Cerebellar cortex (tissue), 1 donor: ENCODE data around the gene TUBB4B.
A peak's percentile ranks its signal among the peaks of the same experiment; 100 is the strongest.

Experiments used
- DNase-seq: peaks from one replicate; pipeline ENCODE4 v3.0.0-alpha.2; 2015; ENCODE audit warnings: low spot score

Gene TUBB4B

DNA sequence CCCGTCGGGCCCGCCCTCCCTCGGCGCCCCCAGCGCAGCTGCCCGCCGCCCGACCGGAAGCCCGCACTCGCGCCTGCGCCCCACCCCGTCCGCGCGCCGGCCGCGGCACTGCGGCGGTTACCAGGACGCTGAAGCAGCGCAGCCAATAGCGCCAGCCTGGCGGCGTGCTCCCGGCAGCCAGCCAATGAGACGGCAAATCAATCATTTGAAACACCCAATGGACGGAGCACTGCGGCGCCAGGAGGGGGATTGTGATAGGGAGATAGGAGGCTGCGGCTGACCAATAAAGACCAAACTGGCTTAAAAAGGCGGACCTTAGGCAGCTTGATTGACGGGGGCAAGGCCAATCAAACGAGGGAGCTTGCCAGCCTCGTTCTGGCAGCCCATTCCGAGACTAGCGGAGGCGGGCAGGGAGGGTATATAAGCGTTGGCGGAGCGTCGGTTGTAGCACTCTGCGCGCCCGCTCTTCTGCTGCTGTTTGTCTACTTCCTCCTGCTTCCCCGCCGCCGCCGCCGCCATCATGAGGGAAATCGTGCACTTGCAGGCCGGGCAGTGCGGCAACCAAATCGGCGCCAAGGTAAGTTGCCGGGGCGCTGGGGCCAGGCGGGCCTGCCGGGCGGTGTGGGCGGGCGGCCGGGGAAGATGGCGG, at the start of gene TUBB4B:
Gene TUBB4B (plus strand): TSS at position 447 of the 649 bp plus-strand sequence. CDS start 74 bp downstream, at position 521.
- DNase-seq, result peak; percentile 100

GRCh38 chr9:137191691-137192447, 49.2 kb upstream of the TUBB4B start:
- DNase-seq, result peak; percentile 33

GRCh38 chr9:137192448-137192780, 48.7 kb upstream of the TUBB4B start:
- no peak for DNase-seq

DNA sequence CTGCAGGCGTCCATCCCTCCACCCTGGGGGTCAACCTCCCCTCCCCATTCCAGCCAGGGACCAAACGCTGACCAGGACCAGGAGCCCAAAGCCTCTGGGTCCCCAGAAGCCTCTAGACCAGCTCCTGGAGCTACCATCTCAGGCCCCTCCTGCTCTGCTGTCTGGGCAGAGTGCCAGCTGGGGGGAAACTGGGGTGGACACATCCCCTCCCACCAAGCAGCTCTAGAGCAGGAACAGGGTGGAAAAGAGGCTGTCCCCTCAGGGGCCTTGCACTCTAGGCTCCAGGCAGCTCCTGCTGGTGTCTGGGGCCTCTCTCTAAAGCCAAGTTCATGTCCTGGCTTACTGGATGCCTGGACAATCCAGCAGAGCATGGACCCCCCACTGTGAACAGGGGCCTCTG, 48.2 kb upstream of the TUBB4B start:
- no peak for DNase-seq

DNA sequence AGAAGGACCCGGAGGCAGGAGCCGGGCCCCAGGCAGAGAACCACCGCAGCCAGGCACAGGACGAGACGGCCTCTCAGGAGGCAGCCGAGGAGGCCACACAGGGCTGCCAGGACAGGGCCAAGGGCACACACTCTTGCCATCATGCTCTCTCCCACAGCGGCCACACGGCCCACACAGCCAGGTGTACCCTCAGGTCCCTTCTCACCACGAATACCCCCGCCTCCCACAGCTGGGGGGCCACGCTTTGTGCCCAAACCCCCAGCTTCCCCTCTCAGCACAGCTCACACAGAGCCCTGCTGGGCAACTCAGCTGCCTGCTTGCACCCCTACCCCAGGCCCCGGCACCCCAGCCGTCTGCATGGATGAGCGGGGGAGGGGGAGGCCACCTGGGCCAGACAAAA, 47.3 kb upstream of the TUBB4B start:
- DNase-seq, result no peak

- no peak for DNase-seq
Measured at GRCh38 chr9:137194388-137194787, 46.7 kb upstream of the TUBB4B start.

- DNase-seq, result no peak
Measured at GRCh38 chr9:137194909-137195308, 46.2 kb upstream of the TUBB4B start.

DNA sequence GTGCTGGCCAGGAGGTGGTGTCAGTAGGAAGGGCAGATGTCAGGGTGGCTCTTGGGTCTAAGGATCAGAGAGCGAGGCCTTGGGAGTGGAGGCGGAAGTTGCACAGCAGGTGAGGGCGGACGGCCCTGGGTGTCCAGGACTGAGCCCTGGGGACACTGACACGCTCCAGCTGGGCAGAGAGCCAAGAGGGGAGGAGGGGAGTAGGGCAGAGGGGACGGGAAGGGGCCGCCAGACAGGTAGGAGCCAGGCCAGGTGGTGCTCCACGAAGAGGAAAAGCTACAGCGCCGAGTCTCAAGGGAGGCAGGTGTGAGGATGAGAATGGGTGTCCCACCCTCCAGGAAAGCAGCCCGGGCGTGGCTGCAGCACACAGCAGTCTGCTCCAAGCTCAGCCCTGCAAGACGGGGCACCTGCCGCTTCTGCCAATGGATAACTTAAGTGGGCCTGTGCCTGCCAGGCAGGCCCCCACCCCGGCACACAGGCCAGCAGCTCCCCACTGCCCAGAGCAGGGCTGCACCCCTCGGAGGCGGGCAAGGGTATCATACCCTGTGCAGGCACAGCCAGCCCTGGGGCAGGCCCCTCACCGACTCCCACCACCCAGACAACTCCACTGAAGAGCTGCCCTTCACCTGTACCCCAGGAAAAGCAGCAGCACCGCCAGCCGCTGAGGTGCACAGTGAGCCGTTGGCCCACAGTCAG, 45.4 kb upstream of the TUBB4B start:
- no peak for DNase-seq

GRCh38 chr9:137198051-137198901, 42.8 kb upstream of the TUBB4B start:
- peak; percentile 53 for DNase-seq

DNA sequence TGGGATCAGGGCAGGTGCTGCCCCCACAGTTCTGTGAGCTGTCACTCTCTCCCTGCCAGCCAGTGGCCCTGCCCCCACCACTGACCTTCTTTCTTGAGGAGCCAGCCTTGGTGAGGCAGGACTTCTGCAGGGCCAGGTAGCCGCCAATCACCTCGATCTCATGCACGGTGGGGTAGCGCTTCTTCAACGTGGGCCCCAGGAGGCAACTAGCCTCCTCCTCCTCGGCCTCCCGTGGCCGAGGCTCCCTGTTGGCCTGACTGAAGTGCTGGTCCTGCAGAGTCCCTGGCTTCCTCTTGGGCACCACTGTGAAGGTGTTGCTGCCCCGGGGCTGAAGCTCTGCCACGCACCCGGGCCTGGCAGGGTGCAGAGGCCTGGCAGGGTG, 42.2 kb upstream of the TUBB4B start:
- DNase-seq, result peak; percentile 82

DNA sequence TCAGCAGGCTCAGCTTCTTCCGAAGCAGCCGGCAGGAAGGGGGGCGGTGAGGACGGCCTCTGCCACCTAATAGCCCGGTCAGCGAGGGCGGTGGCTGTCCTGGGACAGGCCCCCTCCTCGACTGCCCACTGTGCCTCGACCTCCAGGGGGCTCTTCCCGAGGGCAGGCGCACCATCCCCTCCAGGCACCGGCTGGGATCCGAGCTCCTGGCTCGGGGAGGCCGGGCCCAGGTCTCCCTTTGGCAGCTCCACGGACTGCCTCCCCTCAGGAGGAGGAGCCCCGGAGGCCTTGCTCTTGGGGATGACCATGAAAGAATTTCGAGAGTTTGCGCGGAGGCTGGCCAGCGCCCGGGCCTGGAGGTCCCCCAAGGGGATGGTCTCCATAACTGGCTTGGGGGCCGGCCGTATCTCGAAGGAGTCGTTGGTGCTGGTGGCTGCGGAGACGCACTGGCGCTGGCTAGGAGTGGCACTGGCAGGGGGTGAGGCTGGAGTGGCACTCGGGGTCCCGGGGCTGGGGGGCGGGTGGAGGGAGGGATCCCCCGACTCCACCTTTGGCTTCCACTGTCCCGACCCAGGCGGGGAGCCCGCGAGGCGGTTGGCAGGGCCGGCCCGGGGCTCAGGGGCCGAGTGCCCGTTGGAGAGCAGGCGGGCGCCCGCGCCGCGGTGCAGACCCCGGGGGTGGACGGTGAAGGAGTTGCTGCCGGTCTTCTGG, 41.5 kb upstream of the TUBB4B start:
- DNase-seq, result no peak

GRCh38 chr9:137200311-137201204, 40.5 kb upstream of the TUBB4B start, which contains the start of gene TPRN:
TPRN (minus strand) TSS chr9:137200741; CDS start chr9:137200711, 30 bp downstream.
- DNase-seq, result peak; percentile 99

GRCh38 chr9:137201205-137201868, 39.8 kb upstream of the TUBB4B start:
- DNase-seq, result no peak

- no peak for DNase-seq
Measured at GRCh38 chr9:137202966-137203365, 38.1 kb upstream of the TUBB4B start.

DNA sequence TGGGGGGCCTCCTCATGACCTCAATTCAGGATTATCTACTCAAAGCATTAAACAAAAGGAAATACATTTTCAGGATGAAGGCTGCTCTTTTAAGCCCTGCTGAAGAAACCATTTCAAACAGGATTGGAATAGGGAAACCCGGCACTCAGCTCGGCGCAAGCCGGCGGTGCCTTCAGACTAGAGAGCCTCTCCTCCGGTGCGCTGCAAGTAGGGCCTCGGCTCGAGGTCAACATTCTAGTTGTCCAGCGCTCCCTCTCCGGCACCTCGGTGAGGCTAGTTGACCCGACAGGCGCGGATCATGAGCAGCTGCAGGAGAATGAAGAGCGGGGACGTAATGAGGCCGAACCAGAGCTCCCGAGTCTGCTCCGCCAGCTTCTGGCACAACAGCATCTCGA, 36.4 kb upstream of the TUBB4B start:
- no peak for DNase-seq

DNA sequence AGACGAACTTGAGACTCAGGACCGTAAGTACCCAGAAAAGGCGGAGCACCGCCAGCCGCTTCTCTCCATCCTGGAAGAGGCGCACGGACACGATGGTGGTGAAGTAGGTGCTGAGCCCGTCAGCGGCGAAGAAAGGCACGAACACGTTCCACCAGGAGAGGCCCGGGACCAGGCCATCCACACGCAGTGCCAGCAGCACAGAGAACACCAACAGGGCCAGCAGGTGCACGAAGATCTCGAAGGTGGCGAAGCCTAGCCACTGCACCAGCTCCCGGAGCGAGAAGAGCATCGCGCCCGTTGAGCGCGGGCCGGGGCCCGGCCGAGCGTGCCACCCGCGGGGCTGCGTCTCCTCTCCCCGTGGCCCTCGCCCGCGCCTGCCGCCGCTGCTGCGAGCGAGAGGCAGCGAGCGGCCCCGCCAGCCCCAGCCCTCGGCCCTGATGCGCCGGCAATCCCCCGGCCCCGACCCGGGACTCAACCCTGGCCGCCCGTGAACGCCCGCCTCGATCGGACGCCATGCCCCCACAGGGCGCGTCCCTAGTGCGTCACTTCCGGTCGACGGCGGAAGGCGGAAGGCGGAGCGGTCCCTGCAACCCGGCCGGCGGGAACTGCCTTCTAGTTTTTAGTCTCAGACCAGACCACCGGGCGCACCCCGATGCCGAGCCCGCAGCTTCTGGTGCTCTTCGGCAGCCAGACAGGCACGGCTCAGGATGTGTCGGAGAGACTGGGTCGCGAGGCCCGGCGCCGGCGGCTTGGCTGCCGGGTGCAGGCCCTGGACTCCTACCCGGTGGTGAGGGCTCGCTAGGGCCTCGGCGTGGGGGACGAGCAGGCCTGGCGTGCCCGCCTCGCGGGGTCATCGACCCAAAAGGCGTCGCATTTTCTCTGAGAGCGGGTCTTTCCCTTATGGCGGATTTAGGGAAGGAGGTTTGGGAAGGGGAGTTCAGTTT, 35.7 kb upstream of the TUBB4B start, which contains the start of the genes NDOR1 and TMEM203:
Gene NDOR1 (plus strand): TSS at position 575 of the 944 bp plus-strand sequence. CDS start 78 bp downstream, at position 653.
Gene TMEM203 (minus strand): TSS at position 523 of the 944 bp plus-strand sequence. CDS start 234 bp downstream, at position 289.
- peak; percentile 88 for DNase-seq

GRCh38 chr9:137206602-137207001, 34.5 kb upstream of the TUBB4B start:
- no peak for DNase-seq

- DNase-seq, result no peak
Measured at GRCh38 chr9:137211532-137211931, 29.6 kb upstream of the TUBB4B start.
